Measurements from ENCODE around the gene NHSL1. TPM values are rescaled to one million over a fixed set of nuclear protein-coding genes. Genes with fewer than 3 reads are reported as not detected.

Gene NHSL1
- total RNA-seq (2022) (39.9 and 41.9 TPM in 2 replicates), Bru-seq, nascent RNA (percentile 89 among the genes with signal in this experiment), BruChase-seq, experiment 1, labeled RNA remaining after a 2-hour chase (percentile 81 among the genes with signal in this experiment), BruChase-seq, experiment 2, labeled RNA remaining after a 6-hour chase (percentile 75 among the genes with signal in this experiment)
- long read RNA-seq, full-length matches to known transcripts, result 1 of 9 reads
- long read RNA-seq, partial matches to known transcripts, result 5 of 9 reads
- long read RNA-seq, other reads (novel, unspliced or antisense), result 3 of 9 reads

DNA sequence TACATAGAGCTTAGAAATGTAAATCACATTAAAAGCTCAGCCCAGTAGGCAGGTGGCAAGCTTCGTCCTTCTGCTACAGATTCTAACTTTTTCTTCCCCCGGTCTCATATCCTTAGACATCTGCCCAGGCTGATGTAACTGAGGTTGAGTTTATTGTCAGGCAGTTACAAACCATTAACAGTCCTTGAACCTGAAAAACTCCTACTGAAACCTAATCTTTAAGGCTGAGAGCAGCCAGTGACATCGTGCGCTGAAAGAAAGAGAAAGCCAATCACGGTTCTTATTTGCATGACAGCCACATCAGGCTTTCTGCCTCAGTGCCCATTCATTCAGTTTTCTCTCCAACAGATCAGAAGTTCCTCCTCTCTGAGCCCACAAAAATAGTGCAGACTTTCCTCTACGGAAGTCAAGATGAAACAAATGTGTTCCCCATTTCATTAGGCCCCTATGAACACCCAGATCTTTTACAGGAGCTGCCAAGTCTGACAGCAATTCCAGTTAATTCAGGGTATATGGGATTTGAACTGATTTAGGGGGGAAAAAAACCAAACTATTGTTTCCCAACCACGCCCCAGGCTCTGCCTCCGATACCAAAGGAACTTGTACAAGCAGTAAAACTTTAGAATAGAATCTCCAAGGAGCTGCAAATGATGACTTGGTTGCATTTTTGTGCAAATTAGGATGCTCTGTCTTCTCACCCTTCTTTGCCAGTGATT is at the start of gene NHSL1:
TSS of gene NHSL1 (minus strand) at position 192 of the 716 bp plus-strand sequence. CDS start 204 bp downstream, outside the sequence.
- peak in 1 of 2 experiments; percentile 17 for DNase-seq
- H3K4me1 Mint-ChIP-seq (ENCODE audit: low read depth, unreplicated experiment), result peaks cover 45% of the 10 kb centered on the region
- no TSS peak for BruUV-seq (replicated peaks)
- Histone ChIP-seq H3K4me3 (ENCODE audit: low read depth, low read length) (peak within 1 kb of the TSS; percentile 20), H3K4me1 (peaks cover 56% of the 10 kb centered on the region), H3K27me3 (replicated peaks; ENCODE audit: control insufficient read depth, insufficient read depth, low read length) (no peaks in the 10 kb centered on the region), H3K36me3 (ENCODE audit: control insufficient read depth, insufficient read depth, low read length) (no peaks in the 10 kb centered on the region), H3K9me3 (no peaks in the 10 kb centered on the region)
- no peaks in the 10 kb centered on the region for H3K27me3 Mint-ChIP-seq (ENCODE audit: insufficient read depth, unreplicated experiment)
- peak within 1 kb of the TSS; percentile 70 for H3K4me3 Mint-ChIP-seq (ENCODE audit: unreplicated experiment)
- ChIA-PET POLR2A (no interaction called here), CTCF (no interaction called here)
- no peaks in the 10 kb centered on the region for H3K9me3 Mint-ChIP-seq (ENCODE audit: unreplicated experiment)
- H3K27ac Mint-ChIP-seq (ENCODE audit: unreplicated experiment), result peak within 1 kb of the TSS; percentile 79
- peaks cover 19% of the 10 kb centered on the region for H3K36me3 Mint-ChIP-seq (ENCODE audit: insufficient read depth, unreplicated experiment)
- TF ChIP-seq, protein P1, sequence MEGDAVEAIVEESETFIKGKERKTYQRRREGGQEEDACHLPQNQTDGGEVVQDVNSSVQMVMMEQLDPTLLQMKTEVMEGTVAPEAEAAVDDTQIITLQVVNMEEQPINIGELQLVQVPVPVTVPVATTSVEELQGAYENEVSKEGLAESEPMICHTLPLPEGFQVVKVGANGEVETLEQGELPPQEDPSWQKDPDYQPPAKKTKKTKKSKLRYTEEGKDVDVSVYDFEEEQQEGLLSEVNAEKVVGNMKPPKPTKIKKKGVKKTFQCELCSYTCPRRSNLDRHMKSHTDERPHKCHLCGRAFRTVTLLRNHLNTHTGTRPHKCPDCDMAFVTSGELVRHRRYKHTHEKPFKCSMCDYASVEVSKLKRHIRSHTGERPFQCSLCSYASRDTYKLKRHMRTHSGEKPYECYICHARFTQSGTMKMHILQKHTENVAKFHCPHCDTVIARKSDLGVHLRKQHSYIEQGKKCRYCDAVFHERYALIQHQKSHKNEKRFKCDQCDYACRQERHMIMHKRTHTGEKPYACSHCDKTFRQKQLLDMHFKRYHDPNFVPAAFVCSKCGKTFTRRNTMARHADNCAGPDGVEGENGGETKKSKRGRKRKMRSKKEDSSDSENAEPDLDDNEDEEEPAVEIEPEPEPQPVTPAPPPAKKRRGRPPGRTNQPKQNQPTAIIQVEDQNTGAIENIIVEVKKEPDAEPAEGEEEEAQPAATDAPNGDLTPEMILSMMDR (IDR thresholded peaks at IDR 0.05; ENCODE audit: insufficient read depth in 1 of 2, low read depth in 1 of 2, low read length in 1 of 2, severe bottlenecking in 1 of 2, unreplicated experiment in 1 of 2), result no peak
- intact Hi-C loops (cut with micrococcal nuclease; ENCODE audit: unreplicated experiment), result no loop called here

GRCh38 chr6:138546733-138547185 is 47.5 kb upstream of the NHSL1 start:
- H3K9me3 ChIP-seq, result no peaks in the 10 kb centered on the region
- H3K27me3 Mint-ChIP-seq (ENCODE audit: insufficient read depth, unreplicated experiment), result no peaks in the 10 kb centered on the region
- TF ChIP-seq, protein P1 (IDR thresholded peaks at IDR 0.05; ENCODE audit: insufficient read depth in 1 of 2, low read depth in 1 of 2, low read length in 1 of 2, severe bottlenecking in 1 of 2, unreplicated experiment in 1 of 2), result no peak
- H3K4me1 Mint-ChIP-seq (ENCODE audit: low read depth, unreplicated experiment), result peaks cover 67% of the 10 kb centered on the region
- no peak overlapping the region for H3K4me3 Mint-ChIP-seq (ENCODE audit: unreplicated experiment)
- no peak for DNase-seq
- H3K27ac Mint-ChIP-seq (ENCODE audit: unreplicated experiment), result no peak overlapping the region
- ChIA-PET CTCF (no interaction called here), POLR2A (no interaction called here)
- H3K4me3 ChIP-seq (ENCODE audit: low read depth, low read length), result no peak overlapping the region
- no peaks in the 10 kb centered on the region for H3K9me3 Mint-ChIP-seq (ENCODE audit: unreplicated experiment)
- peaks cover 79% of the 10 kb centered on the region for H3K4me1 ChIP-seq
- no TSS peak for BruUV-seq (replicated peaks)
- H3K36me3 Mint-ChIP-seq (ENCODE audit: insufficient read depth, unreplicated experiment), result peaks cover 6% of the 10 kb centered on the region
- no peaks in the 10 kb centered on the region for H3K27me3 ChIP-seq (replicated peaks; ENCODE audit: control insufficient read depth, insufficient read depth, low read length)
- intact Hi-C loops (cut with micrococcal nuclease; ENCODE audit: unreplicated experiment), result no loop called here
- H3K36me3 ChIP-seq (ENCODE audit: control insufficient read depth, insufficient read depth, low read length), result no peaks in the 10 kb centered on the region; the same call in 1 of the 2 replicates

GRCh38 chr6:138545621-138545980 is 46.3 kb upstream of the NHSL1 start:
- ChIA-PET CTCF (no interaction called here), POLR2A (no interaction called here)
- no peaks in the 10 kb centered on the region for H3K9me3 Mint-ChIP-seq (ENCODE audit: unreplicated experiment)
- Histone ChIP-seq H3K9me3 (no peaks in the 10 kb centered on the region), H3K36me3 (ENCODE audit: control insufficient read depth, insufficient read depth, low read length) (no peaks in the 10 kb centered on the region; the same call in 1 of the 2 replicates), H3K4me1 (peaks cover 79% of the 10 kb centered on the region), H3K4me3 (ENCODE audit: low read depth, low read length) (no peak overlapping the region), H3K27me3 (replicated peaks; ENCODE audit: control insufficient read depth, insufficient read depth, low read length) (no peaks in the 10 kb centered on the region)
- no peaks in the 10 kb centered on the region for H3K27me3 Mint-ChIP-seq (ENCODE audit: insufficient read depth, unreplicated experiment)
- intact Hi-C loops (cut with micrococcal nuclease; ENCODE audit: unreplicated experiment), result no loop called here
- TF ChIP-seq, protein P1 (IDR thresholded peaks at IDR 0.05; ENCODE audit: insufficient read depth in 1 of 2, low read depth in 1 of 2, low read length in 1 of 2, severe bottlenecking in 1 of 2, unreplicated experiment in 1 of 2), result no peak
- peak; percentile 38 to 46 for DNase-seq
- H3K36me3 Mint-ChIP-seq (ENCODE audit: insufficient read depth, unreplicated experiment), result peaks cover 6% of the 10 kb centered on the region
- peak overlapping the region; percentile 60 for H3K27ac Mint-ChIP-seq (ENCODE audit: unreplicated experiment)
- H3K4me3 Mint-ChIP-seq (ENCODE audit: unreplicated experiment), result peak overlapping the region; percentile 37
- peaks cover 61% of the 10 kb centered on the region for H3K4me1 Mint-ChIP-seq (ENCODE audit: low read depth, unreplicated experiment)
- no TSS peak for BruUV-seq (replicated peaks)
